K562 (cell line): ENCODE data around the gene CDHR2. TPM values are rescaled to one million over a fixed set of nuclear protein-coding genes. Genes with fewer than 3 reads are reported as not detected.

Source experiments
- ARID4B ChIP-seq: sonication (generic); formaldehyde crosslinking; IDR thresholded peaks from 2 replicates; pipeline ENCODE4 v1.8.0; 2022; ENCODE audit warnings: mild to moderate bottlenecking, missing genetic modification reagents
- CCNT2 ChIP-seq: IDR thresholded peaks from 2 replicates; pipeline ENCODE4 v1.6.1; 2011; ENCODE audit warnings: borderline replicate concordance, low read depth, mild to moderate bottlenecking, moderate library complexity, mixed read lengths, low read length; ENCODE audit not compliant: insufficient read length; ENCODE audit errors: extremely low read depth
- CGGBP1 ChIP-seq: fragments of 250-450 bp; sonication (Bioruptor Pico); IDR thresholded peaks from 2 replicates; pipeline ENCODE4 v1.9.0; 2021; ENCODE audit warnings: mild to moderate bottlenecking
- CHD2 ChIP-seq: IDR thresholded peaks from 2 replicates; pipeline ENCODE4 v1.6.1; 2011; ENCODE audit warnings: low read depth, low read length
- COPS2 ChIP-seq: fragments of 450-650 bp; conservative IDR thresholded peaks from 2 replicates; pipeline ENCODE4 v1.6.1; 2016; ENCODE audit warnings: mild to moderate bottlenecking, moderate library complexity
- EP400 ChIP-seq: fragments of 450-650 bp; IDR thresholded peaks from 2 replicates; pipeline ENCODE4 v1.6.1; 2017; ENCODE audit warnings: antibody characterized with exemption, mild to moderate bottlenecking, moderate library complexity
- FOXA3 ChIP-seq, 2 experiments: fragments of 450-650 bp in 1 of 2; sonication (generic) in 1 of 2; formaldehyde crosslinking; IDR thresholded peaks in 1 of 2; conservative IDR thresholded peaks in 1 of 2; 2 replicates each; pipeline versions ENCODE4 v1.4.0 to v1.8.0; 2020 to 2022; ENCODE audit warnings: mild to moderate bottlenecking in 2 of 2, missing genetic modification reagents in 1 of 2
- FOXK2 ChIP-seq, 2 experiments: fragments of 450-650 bp; IDR thresholded peaks in 1 of 2; conservative IDR thresholded peaks in 1 of 2; 2 replicates each; pipeline ENCODE4 v1.6.1; 2016; ENCODE audit warnings: low read depth in 2 of 2, mild to moderate bottlenecking in 1 of 2
- TAF15 ChIP-seq: fragments of 200-400 bp; formaldehyde crosslinking; IDR thresholded peaks from 2 replicates; pipeline ENCODE4 v1.6.1; 2017; ENCODE audit warnings: mild to moderate bottlenecking, low read depth, low read length, moderate library complexity
- TRIM24 ChIP-seq, 2 experiments: fragments of 450-650 bp; IDR thresholded peaks; 2 replicates each; pipeline ENCODE4 v1.6.1; 2016
- ZNF143 ChIP-seq: sonication (generic); formaldehyde crosslinking; IDR thresholded peaks from 2 replicates; pipeline ENCODE4 v1.9.0; 2022; ENCODE audit warnings: mild to moderate bottlenecking, missing genetic modification reagents
- ZNF511 ChIP-seq: sonication (generic); formaldehyde crosslinking; IDR thresholded peaks from 2 replicates; pipeline ENCODE4 v1.8.0; 2022; ENCODE audit warnings: mild to moderate bottlenecking, missing genetic modification reagents
- ZNF740 ChIP-seq, 3 experiments: fragments of 200-800 bp in 1 of 3; sonication (Bioruptor generic) in 1 of 3; sonication (generic) in 1 of 3; formaldehyde crosslinking in 1 of 3; IDR thresholded peaks; 2 replicates each; pipeline versions ENCODE4 v1.6.1 to v1.8.0; 2016 to 2022; ENCODE audit warnings: mild to moderate bottlenecking in 2 of 3, missing compliant biosample characterization in 2 of 3, missing genetic modification characterization in 2 of 3, missing genetic modification reagents in 1 of 3
- polyA plus RNA-seq, 8 experiments: library from polyadenylated mRNA; depleted of rRNA in 4 of 8; stranded (reverse) in 5 of 8; unstranded in 3 of 8; fragments of >200 nt; fragmentation: Nextera tagmentation in 2 of 8; fragmentation: Illumina TruSeq in 1 of 8; extraction: Ambion mirVana in 2 of 8; extraction: Trizol in 1 of 8; gene quantifications; 2 replicates each; pipeline versions ENCODE4 v1.2.1 to v1.2.3, GENCODE V29; 2011 to 2014; ENCODE audit warnings: inconsistent platforms in 1 of 8, missing spikeins in 1 of 8
- total RNA-seq, 7 experiments: library from RNA; depleted of rRNA in 6 of 7; stranded (reverse); fragments of >200 nt in 6 of 7; fragmentation: Illumina TruSeq in 2 of 7; extraction: Trizol in 2 of 7; gene quantifications; 2 replicates each; pipeline versions ENCODE4 v1.2.1 to v1.2.3, GENCODE V29; 2011 to 2021; ENCODE audit warnings: low replicate concordance in 1 of 7
- TF ChIP-seq, protein P1 (sequence below): sonication (generic); formaldehyde crosslinking; IDR thresholded peaks from 2 replicates; pipeline ENCODE4 v1.8.1; 2022; ENCODE audit warnings: missing genetic modification reagents
- TF ChIP-seq, protein P2 (sequence below), 2 experiments: IDR thresholded peaks; 2 replicates each; pipeline ENCODE4 v1.6.1; 2011; ENCODE audit warnings: borderline replicate concordance in 1 of 2, control low read depth in 1 of 2, low read depth in 1 of 2, low read length in 1 of 2, mild to moderate bottlenecking in 1 of 2, mixed read lengths in 1 of 2, moderate library complexity in 1 of 2; ENCODE audit not compliant: insufficient read depth in 1 of 2, insufficient read length in 1 of 2, poor library complexity in 1 of 2, severe bottlenecking in 1 of 2; ENCODE audit errors: extremely low read depth in 1 of 2

The CDHR2 gene
- total and polyA plus RNA-seq, 9 of the 15 experiments (the other 6 are each of a cell fraction or from before 2014, with no cell fraction given) = 0.01 to 0.62 (median 0.09) TPM; not detected in 2

- TF ChIP-seq CHD2 (peak; percentile 27; the same call in 1 of the 2 replicates), ZNF511 (CRISPR knock-in tag) (0 out of 2 replicates have a peak, but pooled peaks have one; percentile 22), ARID4B (CRISPR knock-in tag) (0 out of 2 replicates have a peak, but pooled peaks have one; percentile 4), TAF15 (no peak), FOXA3 (CRISPR knock-in tag; conservative IDR thresholded peaks at IDR 0.05 in 1 of 2, IDR thresholded peaks at IDR 0.05 in 1 of 2) (peak in 1 of 2 experiments; percentile 50; a peak in 1 of 4 replicates), TRIM24 (IDR thresholded peaks at IDR 0.05) (0 out of 4 replicates have a peak, but pooled peaks of 1 of the 2 experiments have one; percentile 18), FOXK2 (conservative IDR thresholded peaks at IDR 0.05 in 1 of 2, IDR thresholded peaks at IDR 0.05 in 1 of 2; ENCODE audit: low read depth in 2 of 2) (no peak), ZNF143 (no peak), CGGBP1 (CRISPR knock-in tag) (no peak), CCNT2 (peak; percentile 4), COPS2 (no peak), ZNF740 (CRISPR knock-in tag; IDR thresholded peaks at IDR 0.05) (0 out of 2 replicates have a peak, but pooled peaks have one; percentile 60), ZNF740 (tag; IDR thresholded peaks at IDR 0.05) (no peak), EP400 (no peak)
- TF ChIP-seq, protein P1, sequence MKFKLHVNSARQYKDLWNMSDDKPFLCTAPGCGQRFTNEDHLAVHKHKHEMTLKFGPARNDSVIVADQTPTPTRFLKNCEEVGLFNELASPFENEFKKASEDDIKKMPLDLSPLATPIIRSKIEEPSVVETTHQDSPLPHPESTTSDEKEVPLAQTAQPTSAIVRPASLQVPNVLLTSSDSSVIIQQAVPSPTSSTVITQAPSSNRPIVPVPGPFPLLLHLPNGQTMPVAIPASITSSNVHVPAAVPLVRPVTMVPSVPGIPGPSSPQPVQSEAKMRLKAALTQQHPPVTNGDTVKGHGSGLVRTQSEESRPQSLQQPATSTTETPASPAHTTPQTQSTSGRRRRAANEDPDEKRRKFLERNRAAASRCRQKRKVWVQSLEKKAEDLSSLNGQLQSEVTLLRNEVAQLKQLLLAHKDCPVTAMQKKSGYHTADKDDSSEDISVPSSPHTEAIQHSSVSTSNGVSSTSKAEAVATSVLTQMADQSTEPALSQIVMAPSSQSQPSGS (CRISPR knock-in tag) = no peak
- TF ChIP-seq, protein P2, sequence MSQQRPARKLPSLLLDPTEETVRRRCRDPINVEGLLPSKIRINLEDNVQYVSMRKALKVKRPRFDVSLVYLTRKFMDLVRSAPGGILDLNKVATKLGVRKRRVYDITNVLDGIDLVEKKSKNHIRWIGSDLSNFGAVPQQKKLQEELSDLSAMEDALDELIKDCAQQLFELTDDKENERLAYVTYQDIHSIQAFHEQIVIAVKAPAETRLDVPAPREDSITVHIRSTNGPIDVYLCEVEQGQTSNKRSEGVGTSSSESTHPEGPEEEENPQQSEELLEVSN (IDR thresholded peaks at IDR 0.05; ENCODE audit: borderline replicate concordance in 1 of 2, extremely low read depth in 1 of 2, insufficient read depth in 1 of 2, insufficient read length in 1 of 2, low read depth in 1 of 2, low read length in 1 of 2, poor library complexity in 1 of 2, severe bottlenecking in 1 of 2) = peak; percentile 45 to 81
Observed at GRCh38 chr5:176608937-176609723, 60.0 kb downstream of the CDHR2 start (continued).
